HG02981 (cell line): ENCODE measurements around the gene PRIMPOL.
A peak's percentile ranks its signal among the peaks of the same experiment; 100 is the strongest.
"Not testable (repeated sequence)": the region's sequence is repeated elsewhere in the genome, so short reads cannot be mapped to it uniquely, and the experiment has no call there.

Experiments
- ATAC-seq: cut with Tn5 transposase; IDR thresholded peaks from one replicate; pipeline ENCODE4 v1.9.1; 2021; ENCODE audit warnings: mild to moderate bottlenecking, moderate library complexity; ENCODE audit not compliant: unreplicated experiment

The PRIMPOL gene

GRCh38 chr4:184636144-184636543 lies 13.4 kb upstream of the PRIMPOL start:
- no peak for ATAC-seq

GRCh38 chr4:184636897-184637296 lies 12.6 kb upstream of the PRIMPOL start:
- ATAC-seq = no peak

- ATAC-seq = peak; percentile 78
These were observed 8.5 kb upstream of the PRIMPOL start for GRCh38 chr4:184641022-184641421.

- no peak for ATAC-seq
These were observed 8.1 kb upstream of the PRIMPOL start for GRCh38 chr4:184641451-184641850.

GRCh38 chr4:184643731-184644130 lies 5.8 kb upstream of the PRIMPOL start:
- ATAC-seq = no peak

GRCh38 chr4:184644553-184645307 lies 4.8 kb upstream of the PRIMPOL start:
- no peak for ATAC-seq

GRCh38 chr4:184645904-184646610 lies 3.5 kb upstream of the PRIMPOL start:
- ATAC-seq = no peak

GRCh38 chr4:184647266-184648053 lies 2.1 kb upstream of the PRIMPOL start:
- ATAC-seq = no peak

GRCh38 chr4:184648054-184648312 lies 1.6 kb upstream of the PRIMPOL start:
- ATAC-seq = no peak

- ATAC-seq = peak; percentile 18
These were observed 1.1 kb upstream of the PRIMPOL start for GRCh38 chr4:184648313-184649025.

GRCh38 chr4:184649971-184650855 lies 675 bp downstream of the PRIMPOL start:
- peak; percentile 6 for ATAC-seq

- no peak for ATAC-seq
These were observed 2.4 kb downstream of the PRIMPOL start for GRCh38 chr4:184651899-184652298.

- not testable (repeated sequence) for ATAC-seq
These were observed 3.1 kb downstream of the PRIMPOL start for GRCh38 chr4:184652681-184653080.

GRCh38 chr4:184653650-184654049 lies 4.1 kb downstream of the PRIMPOL start:
- ATAC-seq = no peak

- no peak for ATAC-seq
These were observed 6.6 kb downstream of the PRIMPOL start for GRCh38 chr4:184655889-184656869.

- no peak for ATAC-seq
These were observed 7.6 kb downstream of the PRIMPOL start for GRCh38 chr4:184657144-184657543.

- ATAC-seq = not testable (repeated sequence)
These were observed 8.3 kb downstream of the PRIMPOL start for GRCh38 chr4:184657820-184658219.

- ATAC-seq = no peak
These were observed 11.4 kb downstream of the PRIMPOL start for GRCh38 chr4:184660978-184661377.

- no peak for ATAC-seq
These were observed 12.7 kb downstream of the PRIMPOL start for GRCh38 chr4:184662236-184662635.
